ENCODE results near the gene ADAMTS17. TPM values are rescaled to one million over a fixed set of nuclear protein-coding genes. Genes with fewer than 3 reads are reported as not detected.

ADAMTS17 gene
- total and polyA plus RNA-seq, 9 of the 15 experiments (the other 6 are each of a cell fraction or from before 2014, with no cell fraction given), result 0.01 to 0.14 (median 0.07) TPM; not detected in 6

DNA sequence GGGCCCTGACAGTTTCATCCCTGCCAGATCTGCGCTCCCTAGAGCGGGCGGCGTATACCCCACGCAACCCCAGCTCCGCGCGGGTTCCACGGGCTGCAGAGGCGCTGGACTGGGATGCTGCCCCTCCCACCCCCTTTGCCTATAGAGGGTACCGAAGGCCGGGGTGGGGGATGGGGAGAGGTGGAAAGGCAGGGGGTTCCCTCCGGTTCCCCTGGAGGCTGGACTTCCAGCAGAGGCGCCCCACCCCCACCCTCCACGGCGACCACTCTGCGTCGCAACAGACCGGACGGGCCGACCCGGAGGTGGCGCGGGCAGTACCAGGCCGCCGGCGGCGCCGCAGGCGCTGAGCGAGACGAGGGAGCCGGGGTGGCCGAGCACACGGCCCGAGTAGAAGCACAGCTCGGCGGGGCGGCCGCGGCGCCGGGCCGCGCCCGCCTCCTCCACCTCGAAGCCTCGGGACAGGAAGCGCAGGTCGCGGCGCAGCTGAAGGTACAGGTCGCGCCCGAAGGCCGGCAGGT lies 995 bp downstream of the ADAMTS17 start:
- Histone ChIP-seq H3K27me3 (ENCODE audit: control insufficient read depth in 2 of 2, insufficient read depth in 2 of 2, low read length in 2 of 2) (peaks cover 2 to 14% of the 10 kb centered on the region in 2 experiments; a peak in 1 of 5 replicates), H2AFZ (ENCODE audit: low read depth, low read length) (no peak overlapping the region), H3K9me1 (ENCODE audit: control insufficient read depth, insufficient read depth, low read length) (no peaks in the 10 kb centered on the region), H3K9ac (ENCODE audit: insufficient read depth in 1 of 2, low read depth in 2 of 2, low read length in 2 of 2) (no peak overlapping the region), H3K27ac (ENCODE audit: extremely low read depth, low read depth, low read length) (no peak overlapping the region), H3K4me2 (ENCODE audit: insufficient read depth, low read length) (no peak overlapping the region), H3K4me3 (no peak overlapping the region), H4K20me1 (replicated peaks; ENCODE audit: control insufficient read depth, insufficient read depth, low read length) (no peaks in the 10 kb centered on the region), H3K9me3 (replicated peaks; ENCODE audit: control insufficient read depth, insufficient read depth, low read depth, low read length) (no peaks in the 10 kb centered on the region), H3K79me2 (ENCODE audit: control insufficient read depth, insufficient read depth, low read length) (no peaks in the 10 kb centered on the region), H3K36me3 (ENCODE audit: control insufficient read depth, insufficient read depth, low read length) (no peaks in the 10 kb centered on the region), H3K4me1 (replicated peaks in 1 of 2; ENCODE audit: control insufficient read depth in 2 of 2, insufficient read depth in 2 of 2, low read length in 2 of 2) (peaks cover 0 to 4% of the 10 kb centered on the region in 2 experiments; a peak in 1 of 5 replicates)
- in situ Hi-C loops (cut with MboI), result no loop called here
- intact Hi-C loops (cut with micrococcal nuclease), result no loop called here
- BruUV-seq (replicated peaks), result no TSS peak
- no peak for TF ChIP-seq BHLHE40 (IDR thresholded peaks at IDR 0.05; ENCODE audit: low read length)
- TF ChIP-seq ZZZ3 (IDR thresholded peaks at IDR 0.05), result no peak
- no peak for TF ChIP-seq HNRNPUL1 (IDR thresholded peaks at IDR 0.05; ENCODE audit: low read length)
- no peak for TF ChIP-seq C11orf30 (IDR thresholded peaks at IDR 0.05; ENCODE audit: low read depth)
- no peak for TF ChIP-seq PML (IDR thresholded peaks at IDR 0.05; ENCODE audit: low read length)
- TF ChIP-seq ERF (CRISPR knock-in tag; IDR thresholded peaks at IDR 0.05), result no peak
- ChIA-PET POLR2A (no interaction called here), CTCF (ENCODE audit: low intra/inter-chr PET ratio) (interaction anchor here (0.7 kb wide), 1 partner anchor 193 kb away, joined by 3 read pairs; no protein-coding TSS in a partner anchor)
- no peak for DNase-seq (ENCODE audit: extremely low read depth in 1 of 4, low spot score in 3 of 4)
- FAIRE-seq, result no peak
- no peak for ATAC-seq
- WGBS (ENCODE audit: insufficient coverage, low coverage, missing lambda C conversion rate), result 77% methylated on average over 20 of the region's 56 CpGs

DNA sequence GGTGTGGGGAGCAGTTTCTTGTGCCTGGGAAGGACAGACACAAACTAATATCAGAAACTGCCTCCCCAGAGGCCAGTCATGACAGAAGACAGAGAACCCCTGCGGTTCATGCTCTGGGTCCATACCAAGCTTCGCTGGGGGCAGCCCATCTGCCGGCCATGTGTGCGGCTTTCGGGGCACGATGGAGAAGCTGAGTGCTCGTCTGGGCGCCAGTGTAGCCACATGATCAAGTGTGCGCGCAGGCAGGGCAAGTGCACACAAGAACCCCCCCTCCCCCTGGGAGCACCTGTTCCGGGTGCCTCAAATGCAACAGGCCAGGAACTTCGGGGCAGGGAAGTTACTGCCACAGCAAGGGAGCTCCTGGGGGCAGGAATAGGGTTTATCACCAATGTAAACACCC lies 1.8 kb downstream of the ADAMTS17 start:
- ChIA-PET CTCF (ENCODE audit: low intra/inter-chr PET ratio) (interaction anchor here (0.7 kb wide), 1 partner anchor 12 kb away, joined by 3 read pairs; no protein-coding TSS in a partner anchor), POLR2A (interaction anchor here (0.7 kb wide), 1 partner anchor 293 kb away, joined by 3 read pairs; no protein-coding TSS in a partner anchor)
- Histone ChIP-seq H3K27ac (ENCODE audit: extremely low read depth, low read depth, low read length) (no peak overlapping the region), H4K20me1 (replicated peaks; ENCODE audit: control insufficient read depth, insufficient read depth, low read length) (no peaks in the 10 kb centered on the region), H3K27me3 (ENCODE audit: control insufficient read depth in 2 of 2, insufficient read depth in 2 of 2, low read length in 2 of 2) (peaks cover 2 to 20% of the 10 kb centered on the region in 2 experiments; a peak in 2 of 5 replicates), H3K9ac (ENCODE audit: insufficient read depth in 1 of 2, low read depth in 2 of 2, low read length in 2 of 2) (no peak overlapping the region), H3K36me3 (ENCODE audit: control insufficient read depth, insufficient read depth, low read length) (no peaks in the 10 kb centered on the region), H3K4me2 (ENCODE audit: insufficient read depth, low read length) (no peak overlapping the region), H3K4me1 (replicated peaks in 1 of 2; ENCODE audit: control insufficient read depth in 2 of 2, insufficient read depth in 2 of 2, low read length in 2 of 2) (peaks cover 0 to 4% of the 10 kb centered on the region in 2 experiments; a peak in 1 of 5 replicates), H3K9me3 (replicated peaks; ENCODE audit: control insufficient read depth, insufficient read depth, low read depth, low read length) (no peaks in the 10 kb centered on the region), H3K4me3 (no peak overlapping the region), H3K79me2 (ENCODE audit: control insufficient read depth, insufficient read depth, low read length) (no peaks in the 10 kb centered on the region), H3K9me1 (ENCODE audit: control insufficient read depth, insufficient read depth, low read length) (no peaks in the 10 kb centered on the region), H2AFZ (ENCODE audit: low read depth, low read length) (no peak overlapping the region)
- ATAC-seq (no peak), FAIRE-seq (no peak), DNase-seq (ENCODE audit: extremely low read depth in 1 of 4, low spot score in 3 of 4) (no peak)
- no TSS peak for BruUV-seq (replicated peaks)
- in situ Hi-C loops (cut with MboI) (no loop called here), intact Hi-C loops (cut with micrococcal nuclease) (no loop called here)
- WGBS (ENCODE audit: insufficient coverage, low coverage, missing lambda C conversion rate), result 26% methylated on average over 12 of the region's 12 CpGs
- no peak for TF ChIP-seq PTBP1 (IDR thresholded peaks at IDR 0.05; ENCODE audit: low read depth, low read length)
- no peak for TF ChIP-seq U2AF2 (optimal IDR thresholded peaks at IDR 0.05; ENCODE audit: low read depth, low read length)
- TF ChIP-seq KDM4B (IDR thresholded peaks at IDR 0.05; ENCODE audit: borderline replicate concordance in 2 of 2, low read depth in 1 of 2), result no peak
- TF ChIP-seq RCOR1 (IDR thresholded peaks at IDR 0.05; ENCODE audit: borderline replicate concordance in 1 of 2, low read depth in 2 of 2, low read length in 2 of 2), result no peak
- TF ChIP-seq XRCC5 (IDR thresholded peaks at IDR 0.05; ENCODE audit: low read depth, low read length), result no peak
- TF ChIP-seq, protein P1, sequence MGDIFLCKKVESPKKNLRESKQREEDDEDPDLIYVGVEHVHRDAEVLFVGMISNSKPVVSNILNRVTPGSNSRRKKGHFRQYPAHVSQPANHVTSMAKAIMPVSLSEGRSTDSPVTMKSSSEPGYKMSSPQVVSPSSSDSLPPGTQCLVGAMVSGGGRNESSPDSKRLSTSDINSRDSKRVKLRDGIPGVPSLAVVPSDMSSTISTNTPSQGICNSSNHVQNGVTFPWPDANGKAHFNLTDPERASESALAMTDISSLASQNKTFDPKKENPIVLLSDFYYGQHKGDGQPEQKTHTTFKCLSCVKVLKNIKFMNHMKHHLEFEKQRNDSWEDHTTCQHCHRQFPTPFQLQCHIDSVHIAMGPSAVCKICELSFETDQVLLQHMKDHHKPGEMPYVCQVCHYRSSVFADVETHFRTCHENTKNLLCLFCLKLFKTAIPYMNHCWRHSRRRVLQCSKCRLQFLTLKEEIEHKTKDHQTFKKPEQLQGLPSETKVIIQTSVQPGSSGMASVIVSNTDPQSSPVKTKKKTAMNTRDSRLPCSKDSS (IDR thresholded peaks at IDR 0.05; ENCODE audit: low read depth, partially characterized antibody), result no peak
- TF ChIP-seq POLR2B (IDR thresholded peaks at IDR 0.05; ENCODE audit: low read depth, partially characterized antibody), result no peak
- no peak for TF ChIP-seq NFIC (IDR thresholded peaks at IDR 0.05)
